HL-60 (cell line): Measurements from ENCODE around the gene DNAJC30.
"Not testable (repeated sequence)": the region's sequence is repeated elsewhere in the genome, so short reads cannot be mapped to it uniquely, and the experiment has no call there.

Experiments
- DNase-seq, 2 experiments: peaks; one replicate each; pipeline ENCODE4 v3.0.0-alpha.2; 2010 to 2020; ENCODE audit warnings: low read depth in 1 of 2, low spot score in 1 of 2
- H3K27ac ChIP-seq: fragments of 250-450 bp; sonication (Bioruptor Pico); replicated peaks from 2 replicates; pipeline ENCODE4 v1.5.1; 2020; ENCODE audit warnings: mild to moderate bottlenecking, moderate library complexity
- H3K27me3 ChIP-seq: fragments of 250-450 bp; sonication (Bioruptor Pico); 2 replicates; pipeline ENCODE4 v1.5.1; 2021; ENCODE audit warnings: mild to moderate bottlenecking, moderate library complexity; ENCODE audit not compliant: insufficient read depth, poor library complexity, severe bottlenecking
- H3K4me3 ChIP-seq: replicated peaks from 2 replicates; pipeline ENCODE4 v1.5.1; 2011; ENCODE audit warnings: mild to moderate bottlenecking, control low read depth, low read length; ENCODE audit not compliant: insufficient read depth
- CTCF ChIP-seq: IDR thresholded peaks from one replicate; pipeline ENCODE4 v1.5.1; 2011; ENCODE audit warnings: low read length, control low read depth, inconsistent platforms; ENCODE audit not compliant: insufficient read depth
- GABPA ChIP-seq: IDR thresholded peaks from 2 replicates; pipeline ENCODE4 v1.6.1; 2012; ENCODE audit warnings: low read depth
- POLR2AphosphoS5 ChIP-seq: IDR thresholded peaks from 2 replicates; pipeline ENCODE4 v1.6.1; 2012; ENCODE audit warnings: low read depth
- SPI1 ChIP-seq: IDR thresholded peaks from 2 replicates; pipeline ENCODE4 v1.6.1; 2012; ENCODE audit warnings: low read depth, mild to moderate bottlenecking, borderline replicate concordance
- TF ChIP-seq, protein P1 (sequence below): IDR thresholded peaks from 2 replicates; pipeline ENCODE4 v1.6.1; 2012; ENCODE audit warnings: low read depth; ENCODE audit not compliant: insufficient replicate concordance

The DNAJC30 gene

GRCh38 chr7:73723813-73724212 lies 40.6 kb upstream of the DNAJC30 start:
- peaks cover 5% of the 10 kb centered on the region for H3K27me3 ChIP-seq
- no peak overlapping the region for H3K27ac ChIP-seq
- no peak overlapping the region for H3K4me3 ChIP-seq
- TF ChIP-seq POLR2AphosphoS5, result no peak
- TF ChIP-seq SPI1, result no peak
- TF ChIP-seq, protein P1, sequence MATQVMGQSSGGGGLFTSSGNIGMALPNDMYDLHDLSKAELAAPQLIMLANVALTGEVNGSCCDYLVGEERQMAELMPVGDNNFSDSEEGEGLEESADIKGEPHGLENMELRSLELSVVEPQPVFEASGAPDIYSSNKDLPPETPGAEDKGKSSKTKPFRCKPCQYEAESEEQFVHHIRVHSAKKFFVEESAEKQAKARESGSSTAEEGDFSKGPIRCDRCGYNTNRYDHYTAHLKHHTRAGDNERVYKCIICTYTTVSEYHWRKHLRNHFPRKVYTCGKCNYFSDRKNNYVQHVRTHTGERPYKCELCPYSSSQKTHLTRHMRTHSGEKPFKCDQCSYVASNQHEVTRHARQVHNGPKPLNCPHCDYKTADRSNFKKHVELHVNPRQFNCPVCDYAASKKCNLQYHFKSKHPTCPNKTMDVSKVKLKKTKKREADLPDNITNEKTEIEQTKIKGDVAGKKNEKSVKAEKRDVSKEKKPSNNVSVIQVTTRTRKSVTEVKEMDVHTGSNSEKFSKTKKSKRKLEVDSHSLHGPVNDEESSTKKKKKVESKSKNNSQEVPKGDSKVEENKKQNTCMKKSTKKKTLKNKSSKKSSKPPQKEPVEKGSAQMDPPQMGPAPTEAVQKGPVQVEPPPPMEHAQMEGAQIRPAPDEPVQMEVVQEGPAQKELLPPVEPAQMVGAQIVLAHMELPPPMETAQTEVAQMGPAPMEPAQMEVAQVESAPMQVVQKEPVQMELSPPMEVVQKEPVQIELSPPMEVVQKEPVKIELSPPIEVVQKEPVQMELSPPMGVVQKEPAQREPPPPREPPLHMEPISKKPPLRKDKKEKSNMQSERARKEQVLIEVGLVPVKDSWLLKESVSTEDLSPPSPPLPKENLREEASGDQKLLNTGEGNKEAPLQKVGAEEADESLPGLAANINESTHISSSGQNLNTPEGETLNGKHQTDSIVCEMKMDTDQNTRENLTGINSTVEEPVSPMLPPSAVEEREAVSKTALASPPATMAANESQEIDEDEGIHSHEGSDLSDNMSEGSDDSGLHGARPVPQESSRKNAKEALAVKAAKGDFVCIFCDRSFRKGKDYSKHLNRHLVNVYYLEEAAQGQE, result no peak
- no peak for TF ChIP-seq CTCF
- TF ChIP-seq GABPA, result no peak
- DNase-seq, result no peak

- DNase-seq, result no peak
- no peaks in the 10 kb centered on the region for H3K27me3 ChIP-seq
These were observed 39.5 kb upstream of the DNAJC30 start for GRCh38 chr7:73722785-73723184.

DNA sequence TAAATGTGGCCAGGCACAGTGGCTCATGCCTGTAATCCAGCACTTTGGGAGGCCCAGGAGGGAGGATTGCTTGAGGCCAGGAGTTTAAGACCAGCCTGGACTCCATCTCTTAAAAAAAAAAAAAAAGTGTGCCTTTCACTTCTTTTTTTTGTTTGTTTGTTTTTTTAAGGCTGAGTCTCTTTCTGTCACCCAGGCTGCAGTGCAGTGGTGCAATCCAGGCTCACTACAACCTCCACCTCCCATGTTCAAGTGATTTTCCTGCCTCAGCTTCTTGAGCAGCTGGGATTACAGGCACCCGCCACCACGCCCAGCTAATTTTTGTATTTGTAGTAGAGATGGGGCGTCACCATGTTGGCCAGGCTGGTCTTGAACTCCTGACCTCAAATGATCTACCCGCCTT lies 38.9 kb upstream of the DNAJC30 start:
- not testable (repeated sequence) for H3K27ac ChIP-seq, H3K27me3 ChIP-seq, DNase-seq, H3K4me3 ChIP-seq

More at GRCh38 chr7:73722785-73723184, 39.5 kb upstream of the DNAJC30 start:
- Histone ChIP-seq H3K4me3 (no peak overlapping the region), H3K27ac (no peak overlapping the region)
- TF ChIP-seq SPI1 (no peak), CTCF (no peak), GABPA (no peak), POLR2AphosphoS5 (no peak)
- TF ChIP-seq, protein P1, result no peak

GRCh38 chr7:73721377-73721817 lies 38.1 kb upstream of the DNAJC30 start:
- Histone ChIP-seq H3K27me3 (no peaks in the 10 kb centered on the region), H3K4me3 (no peak overlapping the region), H3K27ac (no peak overlapping the region)
- no peak for DNase-seq
- TF ChIP-seq GABPA, result no peak
- TF ChIP-seq, protein P1, result no peak

- H3K27me3 ChIP-seq, H3K27ac ChIP-seq, DNase-seq, H3K4me3 ChIP-seq: not testable (repeated sequence)
These were observed 37.2 kb upstream of the DNAJC30 start for GRCh38 chr7:73720443-73720842.
